NT2/D1 (cell line): ENCODE data around the gene CTBP1.

Experiments
- SUZ12 ChIP-seq: IDR thresholded peaks from 2 replicates; pipeline ENCODE4 v1.6.1; 2011; ENCODE audit not compliant: insufficient read length, insufficient read depth; ENCODE audit errors: extremely low read depth
- YY1 ChIP-seq: IDR thresholded peaks from 2 replicates; pipeline ENCODE4 v1.6.1; 2011; ENCODE audit not compliant: insufficient read length, insufficient read depth
- ZNF274 ChIP-seq: IDR thresholded peaks from 2 replicates; pipeline ENCODE4 v1.6.1; 2011; ENCODE audit warnings: mild to moderate bottlenecking, low read depth, low read length

GRCh38 chr4:1171311-1172227, 77.4 kb downstream of the CTBP1 start:
- TF ChIP-seq ZNF274 (no peak), SUZ12 (peak; percentile 10), YY1 (no peak)
